Karpas-422 (cell line): ENCODE results near the gene PTK6. TPM values are rescaled to one million over a fixed set of nuclear protein-coding genes. Genes with fewer than 3 reads are reported as not detected.

Experiments used
- DNase-seq: peaks from one replicate; pipeline ENCODE4 v3.0.0-alpha.2; 2015
- H2AFZ ChIP-seq: fragments of 200-600 bp; sonication (generic); 2 replicates; pipeline ENCODE4 v1.6.1; 2014; ENCODE audit warnings: antibody characterized with exemption, low read length, mixed read lengths
- H3K27ac ChIP-seq: fragments of 200-600 bp; sonication (generic); 2 replicates; pipeline ENCODE4 v1.5.1; 2014; ENCODE audit warnings: mild to moderate bottlenecking, low read length, moderate library complexity
- H3K27me3 ChIP-seq: fragments of 200-600 bp; sonication (generic); 2 replicates; pipeline ENCODE4 v1.6.1; 2014; ENCODE audit warnings: low read length, mixed read lengths
- H3K36me3 ChIP-seq: fragments of 200-600 bp; sonication (generic); 2 replicates; pipeline ENCODE4 v1.6.1; 2014; ENCODE audit warnings: low read length, mixed read lengths; ENCODE audit not compliant: insufficient read depth
- H3K4me1 ChIP-seq: fragments of 200-600 bp; sonication (generic); 2 replicates; pipeline ENCODE4 v1.6.1; 2014; ENCODE audit warnings: mild to moderate bottlenecking, low read length, mixed read lengths
- H3K4me2 ChIP-seq: fragments of 200-600 bp; sonication (generic); 2 replicates; pipeline ENCODE4 v1.6.1; 2014; ENCODE audit warnings: low read length, low read depth, mild to moderate bottlenecking; ENCODE audit not compliant: poor library complexity, severe bottlenecking
- H3K4me3 ChIP-seq: fragments of 200-600 bp; sonication (generic); 2 replicates; pipeline ENCODE4 v1.5.1; 2014; ENCODE audit warnings: mild to moderate bottlenecking, antibody characterized with exemption, low read length, mixed read lengths
- H3K79me2 ChIP-seq: fragments of 200-600 bp; sonication (generic); 2 replicates; pipeline ENCODE4 v1.6.1; 2014; ENCODE audit warnings: mild to moderate bottlenecking, low read length, mixed read lengths
- H3K9ac ChIP-seq: fragments of 200-600 bp; sonication (generic); 2 replicates; pipeline ENCODE4 v1.6.0; 2014; ENCODE audit warnings: low read length
- H3K9me2 ChIP-seq: fragments of 200-600 bp; sonication (generic), shearing (Covaris generic); replicated peaks from 2 replicates; pipeline ENCODE4 v1.6.0; 2014; ENCODE audit warnings: mild to moderate bottlenecking, low read length, moderate library complexity; ENCODE audit not compliant: insufficient read depth
- H3K9me3 ChIP-seq: fragments of 300-700, 200-600 bp; sonication (generic); 2 replicates; pipeline ENCODE4 v1.6.1; 2014; ENCODE audit warnings: low read length, mixed read lengths
- H4K20me1 ChIP-seq: fragments of 200-600 bp; sonication (generic); 2 replicates; pipeline ENCODE4 v1.6.1; 2014; ENCODE audit warnings: mild to moderate bottlenecking, antibody characterized with exemption, low read length, low read depth; ENCODE audit not compliant: insufficient read depth
- total RNA-seq: library from RNA; depleted of rRNA; stranded (reverse); fragments of >200 nt; shearing (Covaris generic); gene quantifications from 2 replicates; pipeline ENCODE4 v1.2.3, GENCODE V29; 2014; ENCODE audit warnings: low replicate concordance

The PTK6 gene
- total RNA-seq, 1 experiment from 2014 or later: not detected

GRCh38 chr20:63547725-63548480 is 10.7 kb upstream of the PTK6 start, which contains the start of gene SRMS:
TSS of gene SRMS (minus strand) at chr20:63547749. CDS start at chr20:63547463, 286 bp downstream.
- Histone ChIP-seq H4K20me1 (peaks cover 6% of the 10 kb centered on the region; the same call in 1 of the 2 replicates), H3K79me2 (no peaks in the 10 kb centered on the region), H3K4me2 (peak within 1 kb of the TSS; percentile 40), H3K9ac (no peak within 1 kb of the TSS; the same call in 1 of the 2 replicates), H3K4me1 (peaks cover 51% of the 10 kb centered on the region), H3K27me3 (no peaks in the 10 kb centered on the region), H3K4me3 (no peak within 1 kb of the TSS), H3K27ac (no peak within 1 kb of the TSS), H3K36me3 (no peaks in the 10 kb centered on the region), H3K9me3 (no peaks in the 10 kb centered on the region), H3K9me2 (no peaks in the 10 kb centered on the region), H2AFZ (no peak within 1 kb of the TSS)
- DNase-seq: no peak

DNA sequence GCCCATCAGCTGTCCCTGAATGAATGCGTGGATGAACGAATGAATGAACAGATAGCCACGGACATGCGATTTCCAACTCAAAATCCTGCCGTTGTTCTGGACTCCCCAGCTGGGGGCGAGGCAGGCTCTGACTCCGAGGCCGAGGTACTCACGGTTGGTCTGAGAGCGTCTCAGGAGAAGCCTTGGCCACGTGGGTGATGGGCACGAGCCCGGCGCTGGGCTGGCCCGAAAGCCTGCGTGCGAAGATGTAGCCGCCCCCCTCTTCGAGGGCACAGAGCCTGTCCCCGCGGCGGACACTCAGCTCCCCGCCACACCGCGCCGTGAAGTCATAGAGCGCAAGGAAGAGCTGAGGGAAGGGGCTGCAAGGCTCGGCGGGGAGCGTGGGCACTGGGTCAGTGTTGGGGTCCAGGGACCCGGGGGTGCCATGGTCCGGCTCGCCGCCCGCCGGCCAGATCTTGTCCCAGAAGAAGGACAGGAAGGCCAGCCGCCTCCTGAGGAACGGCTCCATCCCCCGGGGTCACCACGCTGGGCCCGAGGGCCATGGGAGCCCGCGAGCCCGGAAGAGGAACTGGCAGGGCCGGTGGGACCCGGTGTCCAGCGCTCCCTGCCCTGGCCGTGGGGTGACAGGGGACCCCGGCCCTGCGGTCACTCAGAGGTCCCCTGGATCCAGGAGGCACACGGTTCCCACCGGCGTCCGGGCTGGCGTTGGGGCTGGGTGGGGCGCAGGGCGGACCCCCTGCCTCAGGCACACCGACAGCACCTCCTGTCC is 10.0 kb upstream of the PTK6 start:
- H2AFZ ChIP-seq: no peak overlapping the region
- H3K4me1 ChIP-seq: peaks cover 50% of the 10 kb centered on the region
- no peaks in the 10 kb centered on the region for H3K9me3 ChIP-seq
- H3K9me2 ChIP-seq: no peaks in the 10 kb centered on the region
- H3K79me2 ChIP-seq: no peaks in the 10 kb centered on the region
- 0 out of 2 replicates have a peak, but pooled peaks cover 3% of the 10 kb centered on the region for H4K20me1 ChIP-seq
- H3K9ac ChIP-seq: no peak overlapping the region; the same call in 1 of the 2 replicates
- no peaks in the 10 kb centered on the region for H3K27me3 ChIP-seq
- no peaks in the 10 kb centered on the region for H3K36me3 ChIP-seq
- DNase-seq: no peak
- no peak overlapping the region for H3K4me3 ChIP-seq
- no peak overlapping the region for H3K27ac ChIP-seq
- no peak overlapping the region for H3K4me2 ChIP-seq

GRCh38 chr20:63546256-63546955 is 9.2 kb upstream of the PTK6 start:
- no peaks in the 10 kb centered on the region for H3K36me3 ChIP-seq
- no peaks in the 10 kb centered on the region for H3K9me3 ChIP-seq
- peak overlapping the region; percentile 57; the same call in 1 of the 2 replicates for H3K27ac ChIP-seq
- 0 out of 2 replicates have a peak, but pooled peaks cover 5% of the 10 kb centered on the region for H4K20me1 ChIP-seq
- H3K9ac ChIP-seq: no peak overlapping the region; the same call in 1 of the 2 replicates
- H3K4me2 ChIP-seq: peak overlapping the region; percentile 40
- H3K4me3 ChIP-seq: no peak overlapping the region
- peaks cover 47% of the 10 kb centered on the region for H3K4me1 ChIP-seq
- DNase-seq: no peak
- no peaks in the 10 kb centered on the region for H3K27me3 ChIP-seq
- H3K9me2 ChIP-seq: no peaks in the 10 kb centered on the region
- H2AFZ ChIP-seq: no peak overlapping the region
- no peaks in the 10 kb centered on the region for H3K79me2 ChIP-seq

DNA sequence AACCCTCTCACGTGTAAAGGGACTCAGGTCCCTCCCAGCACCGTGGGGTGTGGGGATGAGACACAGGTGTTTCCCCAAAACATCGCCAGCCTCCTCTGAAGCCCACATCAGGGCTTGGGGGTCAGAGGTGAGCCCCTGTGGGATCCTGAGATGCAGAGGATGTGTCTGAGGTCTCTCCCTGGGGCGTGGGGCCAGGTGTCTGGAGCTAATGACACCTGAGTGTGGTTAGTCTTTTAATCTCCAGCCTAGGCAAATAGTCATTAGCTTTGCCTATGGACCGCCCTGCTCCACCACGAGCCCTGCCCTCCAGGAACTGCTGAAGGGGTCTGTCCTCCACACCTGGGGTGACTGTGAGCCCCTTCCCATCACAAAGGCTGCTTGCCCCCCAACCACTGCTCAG is 8.6 kb upstream of the PTK6 start:
- Histone ChIP-seq H3K9ac (no peak overlapping the region), H4K20me1 (0 out of 2 replicates have a peak, but pooled peaks cover 5% of the 10 kb centered on the region), H3K9me2 (no peaks in the 10 kb centered on the region), H3K79me2 (no peaks in the 10 kb centered on the region), H3K4me2 (peak overlapping the region; percentile 40), H2AFZ (no peak overlapping the region), H3K27ac (peak overlapping the region; percentile 57; the same call in 1 of the 2 replicates), H3K4me3 (no peak overlapping the region; the same call in 1 of the 2 replicates), H3K4me1 (peaks cover 42% of the 10 kb centered on the region), H3K27me3 (no peaks in the 10 kb centered on the region), H3K9me3 (no peaks in the 10 kb centered on the region), H3K36me3 (no peaks in the 10 kb centered on the region)
- peak; percentile 73 for DNase-seq

GRCh38 chr20:63544958-63545516 is 7.9 kb upstream of the PTK6 start:
- no peaks in the 10 kb centered on the region for H3K9me2 ChIP-seq
- 0 out of 2 replicates have a peak, but pooled peaks cover 5% of the 10 kb centered on the region for H4K20me1 ChIP-seq
- H2AFZ ChIP-seq: no peak overlapping the region
- 0 out of 2 replicates have a peak overlapping the region, but pooled peaks have one; percentile 8 for H3K9ac ChIP-seq
- no peak overlapping the region; the same call in 1 of the 2 replicates for H3K4me3 ChIP-seq
- H3K27ac ChIP-seq: 0 out of 2 replicates have a peak overlapping the region, but pooled peaks have one; percentile 6
- H3K9me3 ChIP-seq: no peaks in the 10 kb centered on the region
- H3K4me1 ChIP-seq: peaks cover 41% of the 10 kb centered on the region
- DNase-seq: no peak
- H3K36me3 ChIP-seq: no peaks in the 10 kb centered on the region
- peak overlapping the region; percentile 40 for H3K4me2 ChIP-seq
- no peaks in the 10 kb centered on the region for H3K27me3 ChIP-seq
- no peaks in the 10 kb centered on the region for H3K79me2 ChIP-seq

DNA sequence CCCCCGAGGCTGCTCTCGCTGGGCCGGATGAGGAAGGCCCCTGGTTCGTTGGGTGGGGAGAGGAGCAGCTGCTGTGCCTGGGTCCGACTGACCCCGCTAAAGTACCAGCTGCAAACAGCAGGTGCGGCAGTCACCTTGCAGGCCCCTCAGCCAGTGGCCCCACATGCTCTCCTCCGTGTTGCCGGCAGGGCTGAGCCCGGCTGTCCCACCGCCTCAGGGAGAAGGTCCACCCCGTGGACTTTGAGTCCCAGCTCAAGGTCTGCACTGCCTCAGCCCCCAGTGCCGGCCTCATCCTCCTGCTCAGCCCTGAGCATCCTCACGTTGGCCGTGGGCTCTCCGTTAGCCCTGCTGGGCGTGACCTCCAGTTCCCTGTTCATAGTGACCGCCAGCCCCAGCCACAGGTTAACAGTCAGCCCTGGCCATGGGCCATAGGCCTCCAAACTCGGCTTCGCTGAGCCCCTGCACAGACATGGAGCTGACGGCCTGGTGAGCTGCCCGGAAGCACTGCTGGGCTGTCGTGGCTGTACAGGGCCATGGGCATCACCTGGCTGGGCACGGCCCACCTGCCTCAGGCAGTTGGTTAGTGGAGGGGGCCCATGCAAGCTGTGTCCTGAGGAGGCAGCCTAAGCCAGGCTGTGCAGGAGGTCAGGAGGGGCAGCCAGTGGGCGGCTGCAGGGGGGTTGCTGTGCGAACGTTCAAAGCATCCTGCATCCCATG is 7.2 kb upstream of the PTK6 start:
- Histone ChIP-seq H3K4me3 (no peak overlapping the region), H4K20me1 (0 out of 2 replicates have a peak, but pooled peaks cover 5% of the 10 kb centered on the region), H3K27ac (no peak overlapping the region), H3K9me2 (no peaks in the 10 kb centered on the region), H3K4me2 (no peak overlapping the region), H3K9ac (no peak overlapping the region), H3K79me2 (no peaks in the 10 kb centered on the region), H3K4me1 (peaks cover 41% of the 10 kb centered on the region), H3K9me3 (no peaks in the 10 kb centered on the region), H3K27me3 (no peaks in the 10 kb centered on the region), H2AFZ (no peak overlapping the region), H3K36me3 (no peaks in the 10 kb centered on the region)
- no peak for DNase-seq

DNA sequence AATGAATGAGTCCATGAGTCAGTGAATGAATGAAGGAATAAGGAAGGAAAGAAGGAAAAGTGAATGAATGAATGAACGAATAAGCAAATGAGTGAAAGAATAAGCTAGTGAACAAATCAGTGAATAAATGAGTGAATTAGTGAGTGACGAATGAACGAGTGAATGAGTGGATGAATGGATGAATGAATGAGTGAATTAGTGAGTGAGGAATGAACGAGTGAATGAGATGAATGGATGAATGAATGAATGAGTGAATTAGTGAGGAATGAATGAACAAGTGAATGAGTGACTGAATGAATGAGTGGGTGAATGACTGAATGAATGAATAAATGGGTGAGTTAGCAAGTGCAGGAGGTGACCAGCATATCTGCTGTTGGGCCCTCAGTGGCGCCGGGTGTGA is 6.6 kb upstream of the PTK6 start:
- Histone ChIP-seq H3K4me3 (no peak overlapping the region), H3K27me3 (no peaks in the 10 kb centered on the region), H3K36me3 (no peaks in the 10 kb centered on the region), H3K4me1 (peaks cover 44% of the 10 kb centered on the region), H3K79me2 (no peaks in the 10 kb centered on the region), H3K27ac (no peak overlapping the region), H2AFZ (no peak overlapping the region), H3K9me2 (no peaks in the 10 kb centered on the region), H3K4me2 (no peak overlapping the region), H3K9me3 (no peaks in the 10 kb centered on the region), H3K9ac (no peak overlapping the region), H4K20me1 (0 out of 2 replicates have a peak, but pooled peaks cover 5% of the 10 kb centered on the region)
- no peak for DNase-seq
